CMK (cell line): ENCODE measurements around the gene ANKFY1.
A peak's percentile ranks its signal among the peaks of the same experiment; 100 is the strongest.

Source experiments
- DNase-seq: peaks from one replicate; pipeline ENCODE4 v3.0.0-alpha.2; 2010; ENCODE audit warnings: low read depth

ANKFY1 gene

GRCh38 chr17:4263282-4264215 is at the start of gene ANKFY1:
Gene ANKFY1, minus strand, starts transcription at chr17:4263979. Its CDS starts 38 bp downstream, at chr17:4263941.
- DNase-seq, result peak; percentile 71

- no peak for DNase-seq
Measured at GRCh38 chr17:4310354-4311060, 46.7 kb upstream of the ANKFY1 start.

GRCh38 chr17:4309897-4310296 is 46.1 kb upstream of the ANKFY1 start:
- DNase-seq, result no peak

GRCh38 chr17:4307179-4307930 is 43.6 kb upstream of the ANKFY1 start:
- no peak for DNase-seq

GRCh38 chr17:4305224-4305623 is 41.4 kb upstream of the ANKFY1 start:
- no peak for DNase-seq

- DNase-seq, result peak; percentile 8
Measured at GRCh38 chr17:4304417-4305027, 40.7 kb upstream of the ANKFY1 start.

- no peak for DNase-seq
Measured at GRCh38 chr17:4301066-4301465, 37.3 kb upstream of the ANKFY1 start.

GRCh38 chr17:4297351-4297750 is 33.6 kb upstream of the ANKFY1 start:
- no peak for DNase-seq

- DNase-seq, result no peak
Measured at GRCh38 chr17:4295686-4296085, 31.9 kb upstream of the ANKFY1 start.

- no peak for DNase-seq
Measured at GRCh38 chr17:4293572-4293971, 29.8 kb upstream of the ANKFY1 start.

- no peak for DNase-seq
Measured at GRCh38 chr17:4287710-4288109, 23.9 kb upstream of the ANKFY1 start.

- DNase-seq, result no peak
Measured at GRCh38 chr17:4276514-4276913, 12.7 kb upstream of the ANKFY1 start.

- no peak for DNase-seq
Measured at GRCh38 chr17:4272972-4273368, 9.2 kb upstream of the ANKFY1 start.

GRCh38 chr17:4272213-4272971 is 8.6 kb upstream of the ANKFY1 start:
- DNase-seq, result no peak

GRCh38 chr17:4270736-4271135 is 7.0 kb upstream of the ANKFY1 start:
- DNase-seq, result no peak

- DNase-seq, result no peak
Measured at GRCh38 chr17:4269915-4270314, 6.1 kb upstream of the ANKFY1 start.

GRCh38 chr17:4267402-4267801 is 3.6 kb upstream of the ANKFY1 start:
- DNase-seq, result no peak

GRCh38 chr17:4266550-4266949 is 2.8 kb upstream of the ANKFY1 start:
- DNase-seq, result no peak

- DNase-seq, result no peak
Measured at GRCh38 chr17:4262703-4263102, 1.1 kb downstream of the ANKFY1 start.

- no peak for DNase-seq
Measured at GRCh38 chr17:4261452-4261851, 2.3 kb downstream of the ANKFY1 start.

- DNase-seq, result no peak
Measured at GRCh38 chr17:4258867-4259266, 4.9 kb downstream of the ANKFY1 start.
